GM12801 (cell line): Measurements from ENCODE around the gene STX10.

Experiments used
- CTCF ChIP-seq: IDR thresholded peaks from one replicate; pipeline ENCODE4 v1.5.1; 2011; ENCODE audit warnings: control low read depth; ENCODE audit not compliant: insufficient read length; ENCODE audit errors: extremely low read depth

Gene STX10

GRCh38 chr19:13100031-13100588, 50.1 kb downstream of the STX10 start:
- no peak for TF ChIP-seq CTCF

GRCh38 chr19:13099073-13099999, 50.8 kb downstream of the STX10 start:
- TF ChIP-seq CTCF = no peak

- TF ChIP-seq CTCF = no peak
These were observed 51.7 kb downstream of the STX10 start for GRCh38 chr19:13098277-13099072.

GRCh38 chr19:13097463-13098258, 52.5 kb downstream of the STX10 start:
- TF ChIP-seq CTCF = no peak

GRCh38 chr19:13097033-13097462, 53.1 kb downstream of the STX10 start:
- no peak for TF ChIP-seq CTCF

- no peak for TF ChIP-seq CTCF
These were observed 53.9 kb downstream of the STX10 start for GRCh38 chr19:13095934-13096927.
